ENCODE measurements around the gene AAR2.

Gene AAR2

GRCh38 chr20:36299459-36299858 is 63.2 kb downstream of the AAR2 start:
- DNase-seq (ENCODE audit: low read depth, low spot score) = no peak
- ChIA-PET CTCF (no interaction called here), POLR2A (no interaction called here)
- H3K4me3 ChIP-seq (ENCODE audit: low read depth, low read length) = no peak overlapping the region
- no peak for TF ChIP-seq CTCF (IDR thresholded peaks at IDR 0.05; ENCODE audit: insufficient read depth, low read length, missing control alignments)

- no peak overlapping the region for H3K4me3 ChIP-seq (ENCODE audit: low read depth, low read length)
- POLR2A ChIA-PET = no interaction called here
- DNase-seq (ENCODE audit: low read depth, low spot score) = no peak
- CTCF ChIA-PET = interaction anchor here (1.4 kb wide), 1 partner anchor 12 kb away, joined by 6 read pairs; no protein-coding TSS in a partner anchor
- no peak for TF ChIP-seq CTCF (IDR thresholded peaks at IDR 0.05; ENCODE audit: insufficient read depth, low read length, missing control alignments)
Measured at GRCh38 chr20:36301359-36302119, 65.3 kb downstream of the AAR2 start.

GRCh38 chr20:36303020-36303595 is 66.8 kb downstream of the AAR2 start:
- no peak for DNase-seq (ENCODE audit: low read depth, low spot score)
- no peak for TF ChIP-seq CTCF (IDR thresholded peaks at IDR 0.05; ENCODE audit: insufficient read depth, low read length, missing control alignments)
- ChIA-PET POLR2A (no interaction called here), CTCF (no interaction called here)
- no peak overlapping the region for H3K4me3 ChIP-seq (ENCODE audit: low read depth, low read length)

- POLR2A ChIA-PET = no interaction called here
- DNase-seq (ENCODE audit: low read depth, low spot score) = no peak
- CTCF ChIA-PET = no interaction called here
- H3K4me3 ChIP-seq (ENCODE audit: low read depth, low read length) = no peak overlapping the region
- no peak for TF ChIP-seq CTCF (IDR thresholded peaks at IDR 0.05; ENCODE audit: insufficient read depth, low read length, missing control alignments)
Measured at GRCh38 chr20:36303831-36304230, 67.6 kb downstream of the AAR2 start.

GRCh38 chr20:36304786-36305495 is 68.7 kb downstream of the AAR2 start:
- no peak for DNase-seq (ENCODE audit: low read depth, low spot score)
- no peak overlapping the region for H3K4me3 ChIP-seq (ENCODE audit: low read depth, low read length)
- no peak for TF ChIP-seq CTCF (IDR thresholded peaks at IDR 0.05; ENCODE audit: insufficient read depth, low read length, missing control alignments)
- CTCF ChIA-PET = no interaction called here
- POLR2A ChIA-PET = no interaction called here

Data from AG04449 (cell line).